HT-29 (cell line): ENCODE measurements around the gene RAB24. TPM values are rescaled to one million over a fixed set of nuclear protein-coding genes. Genes with fewer than 3 reads are reported as not detected.

Experiments
- total RNA-seq: library from RNA; depleted of rRNA; stranded (reverse); fragments of >200 nt; shearing (Covaris generic); gene quantifications from 2 replicates; pipeline ENCODE4 v1.2.3, GENCODE V29; 2014; rRNA removed

RAB24 gene
- total RNA-seq, 1 experiment from 2014 or later = 33.7 TPM

Other genes starting within 250 kb of the RAB24 start
- gene FGFR4, start 216.8 kb downstream of the RAB24 start, total RNA-seq = 145 and 158 TPM in 2 replicates
- 21.9 and 29.4 TPM in 2 replicates for gene NSD1, start 169.9 kb downstream of the RAB24 start, total RNA-seq
- gene PRELID1, start 80 bp upstream of the RAB24 start, total RNA-seq = 556 and 582 TPM in 2 replicates
- gene MXD3, start 8.2 kb upstream of the RAB24 start, total RNA-seq = 55.7 and 75.5 TPM in 2 replicates
- 234 and 262 TPM in 2 replicates for gene LMAN2, start 47.9 kb upstream of the RAB24 start, total RNA-seq
- gene RGS14, start 54.2 kb upstream of the RAB24 start, total RNA-seq = 48.9 and 58.3 TPM in 2 replicates
- not detected in 2 replicates for gene SLC34A1, start 80.7 kb upstream of the RAB24 start, total RNA-seq
- gene PFN3, start 96.9 kb upstream of the RAB24 start, total RNA-seq = not detected in 2 replicates
- gene F12, start 105.8 kb upstream of the RAB24 start, total RNA-seq = 52.9 TPM in 2 replicates
- gene GRK6, start 123.0 kb upstream of the RAB24 start, total RNA-seq = 87.7 and 94.2 TPM in 2 replicates
- gene PRR7, start 143.1 kb upstream of the RAB24 start, total RNA-seq = 69.3 and 86.7 TPM in 2 replicates
- gene DBN1, start 169.9 kb upstream of the RAB24 start, total RNA-seq = 11.3 and 12.9 TPM in 2 replicates
- 32.2 and 34.7 TPM in 2 replicates for gene PDLIM7, start 193.9 kb upstream of the RAB24 start, total RNA-seq
- 1.6 and 1.9 TPM in 2 replicates for gene DOK3, start 206.1 kb upstream of the RAB24 start, total RNA-seq
- gene DDX41, start 213.2 kb upstream of the RAB24 start, total RNA-seq = 240 and 269 TPM in 2 replicates